ENCODE measurements around the gene CCDC187. TPM values are rescaled to one million over a fixed set of nuclear protein-coding genes. Genes with fewer than 3 reads are reported as not detected.

Gene CCDC187
- total RNA-seq, 1 experiment from 2014 or later = not detected

DNA sequence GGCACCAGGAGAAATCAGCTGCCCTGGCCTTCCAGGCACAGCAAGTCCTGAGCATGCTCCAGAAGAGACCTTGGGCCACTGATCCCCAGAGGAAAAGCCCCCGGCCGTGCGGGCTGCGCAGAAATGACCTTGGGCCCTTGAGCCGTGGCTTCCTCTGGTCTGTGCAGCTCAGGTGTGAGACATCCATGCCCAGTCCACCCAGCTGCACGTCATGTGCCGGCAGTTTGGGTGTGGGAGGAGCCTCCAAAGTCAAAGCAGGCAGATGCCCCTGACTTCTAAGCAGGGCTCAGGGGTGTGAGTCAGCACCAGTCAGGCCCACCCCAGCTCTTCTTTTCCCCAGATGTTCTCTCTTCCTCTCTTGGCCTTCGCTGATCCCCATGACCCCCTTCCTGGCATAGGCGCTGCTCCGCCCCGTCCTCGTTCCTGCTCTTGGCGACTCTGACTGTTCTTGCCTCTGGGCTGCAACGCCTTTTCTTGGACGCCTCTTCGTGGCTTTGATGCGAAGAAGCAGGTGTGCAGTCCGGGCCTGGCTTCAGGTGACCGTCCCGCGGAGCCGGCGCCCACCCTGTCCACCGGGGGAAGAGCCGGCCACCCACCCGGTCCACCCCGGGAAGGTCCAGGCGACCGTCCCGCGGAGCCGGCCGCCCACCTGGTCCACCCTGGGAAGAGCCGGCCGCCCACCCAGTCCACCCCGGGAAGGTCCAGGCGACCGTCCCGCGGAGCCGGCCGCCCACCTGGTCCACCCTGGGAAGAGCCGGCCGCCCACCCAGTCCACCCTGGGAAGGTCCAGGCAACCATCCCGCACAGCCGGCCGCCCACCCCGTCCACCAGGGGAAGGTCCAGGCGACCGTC is 52.4 kb downstream of the CCDC187 start:
- Histone ChIP-seq H3K36me3 (no peaks in the 10 kb centered on the region), H3K4me3 (no peak overlapping the region), H3K9me3 (no peaks in the 10 kb centered on the region), H3K27me3 (no peaks in the 10 kb centered on the region)
- no peak for DNase-seq

DNA sequence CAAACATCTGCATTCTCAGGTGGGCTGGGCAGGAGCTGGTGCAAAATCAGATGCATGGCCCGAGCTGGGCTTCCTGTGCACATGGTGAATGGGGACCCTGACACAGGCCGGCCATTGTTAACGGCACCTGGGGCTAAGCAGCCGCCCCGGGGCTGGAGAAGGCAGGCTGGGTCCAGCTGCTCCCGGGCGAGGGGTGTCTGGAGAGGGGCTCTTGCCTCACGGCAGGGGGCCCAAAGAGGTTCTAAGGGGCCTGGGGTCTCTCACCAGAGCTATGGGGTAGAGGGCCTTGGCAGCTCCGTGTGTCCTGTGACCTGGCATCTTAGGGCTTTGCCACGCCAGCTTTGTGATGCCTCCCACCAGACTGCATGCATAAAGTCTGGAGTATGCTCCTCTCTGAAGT is 53.2 kb downstream of the CCDC187 start:
- Histone ChIP-seq H3K9me3 (no peaks in the 10 kb centered on the region), H3K27me3 (no peaks in the 10 kb centered on the region), H3K36me3 (no peaks in the 10 kb centered on the region), H3K4me3 (no peak overlapping the region)
- DNase-seq = no peak

DNA sequence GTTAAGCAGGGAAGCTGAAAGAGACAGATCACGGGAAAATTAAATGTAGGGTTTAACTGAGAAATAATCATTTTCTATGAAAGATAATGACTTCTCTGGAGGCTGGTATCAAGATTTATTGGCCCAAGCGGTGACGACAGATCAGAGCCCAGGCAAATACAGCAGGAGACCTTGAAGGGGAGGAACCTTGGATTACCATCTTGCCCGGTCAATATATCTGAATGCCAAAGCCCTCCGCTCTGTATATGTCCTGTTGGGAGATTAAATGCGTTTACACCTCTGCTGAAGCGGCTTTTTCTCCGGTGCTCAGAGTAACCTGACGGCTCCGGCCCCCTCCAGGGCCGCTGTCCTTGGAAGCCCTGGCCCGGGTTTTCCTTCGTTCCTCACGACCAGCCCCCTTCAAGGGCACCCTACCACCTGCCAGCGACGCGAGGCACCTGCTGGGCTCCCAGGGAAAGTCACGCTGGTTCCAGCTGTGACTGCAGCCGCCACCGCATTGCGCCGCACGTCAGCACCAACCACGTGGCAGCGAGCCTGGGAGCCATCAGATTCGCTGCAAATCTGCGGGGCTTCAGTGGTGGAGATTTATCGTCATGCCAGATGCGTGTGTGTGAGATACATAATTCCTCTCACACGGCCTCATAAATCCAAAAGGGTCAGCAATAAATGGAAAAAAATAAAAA is 53.9 kb downstream of the CCDC187 start:
- no peaks in the 10 kb centered on the region for H3K27me3 ChIP-seq
- no peak overlapping the region for H3K4me3 ChIP-seq
- no peaks in the 10 kb centered on the region for H3K9me3 ChIP-seq
- no peak for DNase-seq
- H3K36me3 ChIP-seq = no peaks in the 10 kb centered on the region

DNA sequence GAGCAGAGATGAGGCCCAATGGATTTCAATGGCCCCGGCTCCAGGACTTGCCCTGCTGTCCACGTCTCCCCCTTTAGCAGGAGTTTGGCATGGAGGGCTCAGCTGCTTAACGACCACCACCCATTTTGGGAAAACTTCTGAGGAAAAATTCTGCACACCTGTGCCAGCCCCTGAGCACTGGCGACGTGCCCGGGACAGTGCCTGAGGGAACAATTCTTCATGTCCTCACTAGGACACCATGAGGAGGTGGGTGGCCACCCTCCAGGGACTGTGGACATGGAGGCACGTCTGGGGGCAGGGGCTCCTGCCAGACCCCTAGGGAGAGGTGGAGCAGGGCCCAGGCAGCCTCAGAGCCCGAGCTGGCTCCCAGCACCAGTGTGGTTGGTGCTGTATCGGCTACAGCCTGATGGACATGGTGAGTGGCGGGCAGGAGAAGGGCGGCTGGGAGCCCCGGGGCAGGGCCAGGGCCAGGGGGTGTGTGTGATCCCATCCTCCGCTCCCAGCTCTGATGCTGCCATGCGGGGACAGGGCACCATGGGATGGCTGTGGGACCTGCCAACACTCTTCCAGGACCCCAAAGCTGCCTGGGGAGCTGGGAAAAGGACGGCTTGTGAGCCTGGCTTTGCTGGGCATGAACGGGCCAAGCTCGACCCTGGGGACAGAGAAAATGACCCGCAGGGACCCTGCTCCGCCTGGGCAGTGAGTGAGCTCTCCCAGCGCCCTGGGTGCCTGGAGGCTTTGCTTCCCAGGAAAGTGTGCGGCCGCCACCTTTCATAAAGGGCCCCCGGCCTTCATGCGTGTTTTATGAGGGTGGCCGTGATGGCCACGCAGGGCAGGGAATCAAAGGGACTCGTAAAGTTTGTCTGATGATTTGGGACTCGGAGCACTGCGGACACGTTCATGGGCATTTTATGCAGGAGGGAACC is 54.7 kb downstream of the CCDC187 start:
- H3K9me3 ChIP-seq = no peaks in the 10 kb centered on the region
- H3K4me3 ChIP-seq = no peak overlapping the region
- H3K36me3 ChIP-seq = no peaks in the 10 kb centered on the region
- H3K27me3 ChIP-seq = no peaks in the 10 kb centered on the region
- no peak for DNase-seq

DNA sequence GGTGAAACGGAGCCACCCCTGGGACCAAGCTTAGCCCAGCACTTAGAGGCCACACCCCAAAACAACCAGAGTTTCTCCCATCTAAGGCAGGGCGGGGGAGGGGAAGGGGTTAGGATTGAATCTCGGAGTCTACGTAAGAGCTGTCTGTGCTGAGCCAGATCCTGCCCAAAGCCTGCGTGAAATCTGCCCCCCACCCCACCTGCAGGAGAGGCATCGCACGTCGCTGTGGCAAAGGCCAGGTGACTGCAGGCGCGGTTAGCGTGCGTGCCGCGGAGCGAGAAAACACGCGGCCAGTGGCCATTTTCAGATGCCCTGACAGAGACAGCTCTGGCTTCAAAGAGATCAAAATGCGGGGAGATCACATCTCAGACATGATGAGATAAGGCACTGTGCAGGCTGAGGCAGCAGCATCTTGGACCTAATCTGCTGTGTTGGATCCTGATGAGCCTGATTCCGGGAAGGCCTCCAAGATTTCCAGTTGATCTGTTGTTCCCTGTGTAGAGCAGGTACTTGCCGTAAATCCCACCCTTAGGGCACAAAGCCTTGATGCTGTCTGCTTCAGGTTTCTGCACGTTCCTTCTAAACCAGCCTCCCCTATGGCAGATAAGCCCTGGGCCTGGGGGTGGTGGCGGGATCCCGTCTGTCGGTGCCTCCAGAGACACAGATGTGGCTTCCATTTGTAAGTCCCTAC is 55.8 kb downstream of the CCDC187 start:
- no peak for DNase-seq
- Histone ChIP-seq H3K4me3 (no peak overlapping the region), H3K36me3 (peaks cover 5% of the 10 kb centered on the region; the same call in 1 of the 2 replicates), H3K27me3 (no peaks in the 10 kb centered on the region), H3K9me3 (no peaks in the 10 kb centered on the region)

DNA sequence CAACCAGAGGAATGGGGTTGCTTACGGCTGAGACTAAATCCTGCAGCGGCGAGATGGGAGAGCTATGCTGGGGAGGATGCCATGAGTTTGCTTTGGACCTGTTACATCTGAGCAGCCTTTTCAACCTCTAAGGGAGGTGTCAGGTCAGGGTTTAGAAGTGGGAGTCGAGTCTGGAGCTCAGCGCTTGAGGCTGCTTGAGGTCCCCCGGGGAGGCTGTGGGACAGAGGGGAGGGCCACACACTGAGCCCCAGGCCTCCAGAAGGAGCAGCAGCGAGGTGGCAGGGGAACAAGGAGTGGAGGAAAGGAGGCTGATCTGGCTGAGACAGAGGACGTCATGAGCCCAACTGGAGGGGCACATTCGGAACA is 56.4 kb downstream of the CCDC187 start:
- DNase-seq = no peak
- peaks cover 7% of the 10 kb centered on the region; the same call in 1 of the 2 replicates for H3K36me3 ChIP-seq
- no peak overlapping the region for H3K4me3 ChIP-seq
- H3K27me3 ChIP-seq = no peaks in the 10 kb centered on the region
- H3K9me3 ChIP-seq = no peaks in the 10 kb centered on the region

DNA sequence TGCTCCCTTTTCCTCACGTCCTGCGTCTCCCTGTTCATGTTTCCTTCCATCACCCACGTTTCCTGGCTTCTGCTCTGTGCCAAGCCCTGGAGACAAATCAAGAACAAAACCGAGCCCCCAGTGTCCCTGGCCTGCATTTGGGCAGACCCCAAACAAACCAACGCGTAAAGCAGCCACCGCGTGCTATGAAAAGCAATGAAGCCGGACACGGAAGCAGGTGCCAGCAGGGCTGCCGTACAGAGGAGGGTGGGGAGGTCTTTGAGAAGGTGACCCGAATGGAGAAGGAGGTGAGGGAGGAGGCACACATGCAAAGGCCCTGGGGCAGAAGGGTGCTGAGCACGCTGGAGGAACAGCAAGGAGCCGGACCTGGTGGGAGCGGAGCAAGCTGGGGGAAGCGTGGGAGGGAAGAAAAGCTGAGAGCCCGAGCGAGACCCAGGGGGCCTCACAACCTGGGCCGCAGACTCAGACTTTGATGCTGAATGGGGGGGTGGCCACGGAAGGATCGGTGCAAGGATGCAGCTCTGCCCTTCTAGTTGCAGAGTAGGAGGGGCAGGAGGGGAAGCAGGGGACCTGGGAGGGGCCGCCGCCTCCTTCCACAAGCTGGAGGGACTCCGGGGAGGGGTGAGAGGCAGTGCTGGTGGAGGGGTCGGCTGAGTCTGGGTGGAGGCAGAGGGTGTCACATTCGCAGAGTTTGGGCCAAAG is 56.9 kb downstream of the CCDC187 start:
- DNase-seq = no peak
- Histone ChIP-seq H3K36me3 (peaks cover 7% of the 10 kb centered on the region; the same call in 1 of the 2 replicates), H3K9me3 (no peaks in the 10 kb centered on the region), H3K27me3 (no peaks in the 10 kb centered on the region), H3K4me3 (no peak overlapping the region)

DNA sequence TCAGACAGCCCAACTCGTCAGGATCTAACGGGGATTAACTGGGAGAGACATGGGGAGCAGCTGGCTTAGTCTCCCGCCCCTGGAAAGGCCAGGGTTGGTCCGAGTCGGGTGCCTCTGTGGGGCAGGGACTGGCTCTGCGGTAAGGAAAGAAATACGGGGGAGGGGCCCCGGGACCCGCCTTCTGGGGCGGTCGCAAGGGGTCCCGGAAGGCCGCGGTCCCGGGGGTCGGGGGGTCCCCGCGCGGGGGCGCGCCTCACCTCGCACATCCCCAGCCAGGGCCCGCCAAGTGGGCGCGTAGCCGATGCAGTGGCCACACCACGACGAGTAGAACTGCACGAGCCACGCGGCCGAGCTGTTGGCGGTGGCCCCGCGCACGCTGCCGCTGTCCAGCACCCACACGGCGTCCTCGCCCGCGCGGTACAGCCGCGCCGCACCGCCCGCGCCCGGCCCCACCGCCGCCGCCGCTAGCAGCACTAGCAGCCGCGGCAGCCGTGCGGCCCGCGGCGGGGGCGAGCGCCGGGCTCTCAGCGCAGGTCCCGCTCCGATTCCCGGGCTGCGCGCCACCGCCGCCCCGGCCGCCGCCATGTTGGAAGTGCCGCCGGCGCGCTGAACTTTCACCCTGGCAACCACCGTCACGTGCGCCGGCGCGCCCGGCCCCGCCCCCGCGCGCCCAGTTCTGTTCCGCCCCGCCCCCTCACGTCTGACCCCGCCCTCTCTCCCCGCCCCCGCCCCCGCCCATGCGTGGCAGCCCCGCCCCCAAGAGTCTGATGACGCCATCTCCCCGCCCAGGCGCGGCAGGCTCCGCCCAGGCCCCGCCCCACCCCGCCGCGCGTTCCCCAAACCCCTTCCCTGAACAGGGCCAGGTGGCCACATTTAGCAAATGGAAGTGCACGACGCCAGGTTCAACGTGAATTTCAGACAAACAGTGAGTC is 58.4 kb downstream of the CCDC187 start, which contains the start of gene QSOX2:
Gene QSOX2 (minus strand): TSS at position 594 of the 932 bp plus-strand sequence. CDS start 9 bp downstream, at position 585.
- H3K36me3 ChIP-seq = peaks cover 7% of the 10 kb centered on the region; the same call in 1 of the 2 replicates
- H3K9me3 ChIP-seq = no peaks in the 10 kb centered on the region
- peak; percentile 75 for DNase-seq
- H3K27me3 ChIP-seq = no peaks in the 10 kb centered on the region
- peak within 1 kb of the TSS; percentile 91 for H3K4me3 ChIP-seq

DNA sequence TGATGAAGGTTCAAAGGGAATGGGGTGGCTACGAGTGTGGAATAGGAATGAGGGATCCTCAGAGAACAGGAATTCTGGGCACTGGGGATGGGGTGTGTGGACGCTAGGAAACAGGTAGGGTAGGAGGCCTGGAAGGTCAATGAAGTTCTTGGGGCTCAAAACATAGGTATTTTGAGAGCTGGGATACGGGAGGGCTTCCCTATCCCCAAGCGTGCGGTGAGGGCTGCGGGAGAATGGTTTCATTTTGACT is 59.0 kb downstream of the CCDC187 start:
- H3K36me3 ChIP-seq = peaks cover 7% of the 10 kb centered on the region; the same call in 1 of the 2 replicates
- H3K4me3 ChIP-seq = peak overlapping the region; percentile 91
- DNase-seq = no peak
- H3K9me3 ChIP-seq = no peaks in the 10 kb centered on the region
- no peaks in the 10 kb centered on the region for H3K27me3 ChIP-seq

DNA sequence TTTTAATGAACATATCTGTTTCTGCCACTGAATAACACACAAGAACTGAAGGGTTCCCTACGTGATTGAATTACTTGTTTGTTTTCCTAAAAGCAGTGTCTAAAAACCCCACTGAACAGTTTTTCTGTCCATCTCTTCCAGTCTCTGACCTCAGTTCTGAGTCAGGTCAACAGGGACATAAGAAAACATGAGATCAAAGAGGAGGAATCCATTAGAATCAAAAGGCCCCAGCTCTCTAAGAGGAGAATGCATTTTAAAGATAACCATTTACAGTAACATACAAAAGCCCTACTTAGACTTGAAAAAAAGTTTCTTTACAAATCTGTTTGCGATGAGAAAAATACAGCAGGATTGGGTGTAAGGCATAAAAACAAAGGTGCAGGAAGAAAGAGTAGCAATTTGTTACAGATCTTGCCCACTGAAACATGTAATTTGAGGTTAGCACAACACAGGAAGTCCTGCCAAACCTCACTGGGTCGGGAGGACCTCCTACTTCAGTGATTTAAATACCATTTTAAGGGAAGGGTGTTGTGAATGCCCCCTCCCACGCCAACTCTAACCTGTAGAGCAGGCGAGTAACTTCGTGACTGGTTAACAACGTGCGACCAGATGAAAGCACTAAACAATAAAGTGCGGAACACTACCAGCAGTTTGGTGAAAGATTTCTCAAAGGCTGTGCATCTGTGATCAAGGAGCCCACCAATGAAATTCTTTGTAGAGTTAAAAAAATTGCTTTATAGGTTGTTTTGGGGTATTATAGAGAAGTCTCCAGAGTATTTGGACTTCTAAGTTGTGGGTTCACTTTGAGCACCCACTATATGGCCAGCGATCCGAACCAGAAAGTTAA is 59.5 kb downstream of the CCDC187 start:
- Histone ChIP-seq H3K4me3 (peak overlapping the region; percentile 91), H3K36me3 (peaks cover 7% of the 10 kb centered on the region; the same call in 1 of the 2 replicates), H3K9me3 (no peaks in the 10 kb centered on the region), H3K27me3 (no peaks in the 10 kb centered on the region)
- no peak for DNase-seq

DNA sequence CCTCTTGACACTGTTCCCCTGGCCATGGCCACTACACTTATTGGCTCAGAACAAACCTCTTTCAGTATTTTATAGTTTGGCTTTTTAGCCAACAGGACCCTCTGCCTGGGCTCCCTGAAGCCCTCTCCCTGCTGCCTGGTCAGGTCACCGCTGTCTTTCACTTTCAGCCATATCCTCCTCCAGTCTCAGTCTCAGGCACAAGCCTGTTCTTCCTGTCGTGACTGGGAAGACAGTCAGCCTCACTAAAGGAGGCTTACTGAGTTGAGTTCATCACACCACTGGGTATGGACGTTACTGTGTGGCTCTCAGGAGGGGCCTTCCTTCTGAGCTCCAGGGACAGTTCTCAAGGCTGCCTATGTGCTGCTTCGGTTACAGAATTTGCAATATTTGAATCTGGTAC is 60.3 kb downstream of the CCDC187 start:
- no peaks in the 10 kb centered on the region for H3K9me3 ChIP-seq
- no peak overlapping the region for H3K4me3 ChIP-seq
- peaks cover 7% of the 10 kb centered on the region; the same call in 1 of the 2 replicates for H3K36me3 ChIP-seq
- no peaks in the 10 kb centered on the region for H3K27me3 ChIP-seq
- DNase-seq = no peak

DNA sequence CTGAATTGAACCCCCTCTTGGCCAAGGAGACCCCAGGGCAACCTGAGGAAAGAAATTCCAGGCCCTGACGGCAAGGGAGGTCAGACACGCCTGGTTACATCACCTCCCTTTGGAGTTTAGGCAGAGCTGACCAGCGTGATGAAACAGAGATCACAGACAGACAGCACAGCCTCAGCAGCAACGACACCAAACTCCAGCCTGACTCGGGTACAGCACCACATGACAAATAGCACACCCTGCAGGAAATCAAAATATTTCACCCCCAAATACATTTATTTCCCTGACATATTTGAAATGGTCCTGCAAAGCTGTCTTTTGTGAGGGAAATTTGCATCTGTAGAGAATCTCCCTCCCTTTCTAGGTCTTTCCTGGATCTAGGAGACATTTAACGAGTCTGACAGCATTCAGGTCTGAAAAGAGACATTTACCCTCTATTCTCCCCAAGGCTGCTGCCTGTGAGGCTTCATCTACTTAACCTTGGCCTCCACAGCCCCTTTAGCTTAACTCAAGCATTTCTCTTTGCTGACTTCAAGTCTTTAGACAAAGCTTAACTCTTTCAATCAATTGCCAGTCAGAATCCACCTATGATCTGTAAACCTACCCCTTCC is 60.9 kb downstream of the CCDC187 start:
- DNase-seq = no peak
- Histone ChIP-seq H3K9me3 (no peaks in the 10 kb centered on the region), H3K27me3 (no peaks in the 10 kb centered on the region), H3K36me3 (peaks cover 7% of the 10 kb centered on the region; the same call in 1 of the 2 replicates), H3K4me3 (no peak overlapping the region)

DNA sequence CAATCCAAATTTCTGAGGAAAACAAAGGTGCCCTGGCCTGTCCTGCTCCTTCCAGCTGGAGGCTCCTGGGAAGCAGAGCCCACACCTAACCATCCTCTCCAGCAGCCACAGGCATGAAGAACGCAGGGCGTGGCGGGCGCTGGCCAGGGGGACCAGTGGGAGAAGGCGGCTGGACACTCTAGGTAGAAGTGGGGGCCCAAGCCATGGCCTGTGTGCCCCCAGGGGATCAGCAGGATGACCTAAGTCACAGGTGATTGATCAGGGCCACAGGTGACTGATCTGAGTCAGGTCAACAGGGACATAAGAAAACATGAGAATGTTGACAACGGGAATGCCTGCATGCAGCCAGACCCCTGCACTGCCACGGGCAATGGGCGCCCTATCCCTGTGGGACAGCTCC is 61.6 kb downstream of the CCDC187 start:
- DNase-seq = no peak
- Histone ChIP-seq H3K4me3 (no peak overlapping the region), H3K36me3 (peaks cover 7% of the 10 kb centered on the region; the same call in 1 of the 2 replicates), H3K27me3 (no peaks in the 10 kb centered on the region), H3K9me3 (no peaks in the 10 kb centered on the region)

DNA sequence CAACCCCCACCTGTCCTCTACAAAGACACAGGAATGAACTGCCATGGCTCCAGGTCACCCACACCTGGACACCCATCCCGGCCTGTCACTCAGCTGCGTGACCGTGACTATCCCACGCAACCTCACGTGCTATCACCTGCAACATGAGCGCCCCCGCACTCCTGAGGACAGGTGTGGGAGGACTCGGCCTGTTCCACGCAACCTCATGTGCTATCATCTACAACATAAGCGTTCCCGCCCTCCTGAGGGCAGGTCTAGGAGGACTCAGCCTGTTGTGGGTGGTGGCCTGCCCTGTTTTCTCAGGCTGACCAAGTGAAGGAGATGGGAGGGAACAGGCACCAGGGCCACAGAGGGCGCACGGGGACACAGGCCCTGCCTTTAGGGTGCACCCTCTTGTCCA is 62.4 kb downstream of the CCDC187 start:
- Histone ChIP-seq H3K27me3 (no peaks in the 10 kb centered on the region), H3K36me3 (peaks cover 7% of the 10 kb centered on the region; the same call in 1 of the 2 replicates), H3K4me3 (no peak overlapping the region), H3K9me3 (no peaks in the 10 kb centered on the region)
- DNase-seq = no peak
